K562 (cell line): ENCODE measurements around the gene SFXN3. TPM values are rescaled to one million over a fixed set of nuclear protein-coding genes. Genes with fewer than 3 reads are reported as not detected.

ENCODE experiments used
- ATAC-seq: fragments of 200-7000 bp; cut with Tn5 transposase; 3 replicates; pipeline ENCODE4 v1.9.1; 2020; ENCODE audit warnings: moderate library complexity
- BruUV-seq: library from RNA; stranded (reverse); fragments of 400-500 nt; replicated peaks from 2 replicates; lab custom pipeline; 2021; lab: Mats Ljungman, UMichigan
- CTCF ChIA-PET: fragments of 300-600 bp; formaldehyde crosslinking; extraction: SDS; loops from one replicate; lab custom pipeline; 2021; ENCODE audit warnings: low intra/inter-chr PET ratio; lab: Yijun Ruan, JAX
- POLR2A ChIA-PET: fragments of 300-600, 350-650 bp; sonication (Branson Sonifier 250); formaldehyde crosslinking; extraction: SDS; loops from one replicate; lab custom pipeline; 2021; ENCODE audit warnings: antibody characterized with exemption, inconsistent platforms; lab: Yijun Ruan, JAX
- DNase-seq, 4 experiments: peaks; one replicate each; pipeline versions ENCODE4 v3.0.0 to v3.0.0-alpha.2; 2011 to 2018; ENCODE audit warnings: low spot score in 3 of 4, mixed read lengths in 3 of 4; ENCODE audit errors: extremely low read depth in 1 of 4
- FAIRE-seq: peaks from 2 replicates; lab custom pipeline; 2011; peaks lifted over from hg19 to GRCh38; lab: Jason Lieb, UNC
- H2AFZ ChIP-seq: 2 replicates; pipeline ENCODE4 v1.6.0; 2011; ENCODE audit warnings: low read depth, low read length, control low read depth, inconsistent platforms
- H3K27ac ChIP-seq: fragments of 200-600 bp; 3 replicates; pipeline ENCODE4 v1.8.0; 2011; ENCODE audit warnings: low read depth, mild to moderate bottlenecking, control low read depth, inconsistent platforms, low read length, moderate library complexity, mixed read lengths; ENCODE audit errors: extremely low read depth
- H3K27me3 ChIP-seq, 2 experiments: fragments of 300-600 bp in 1 of 2; 2 replicates in 1 of 2; 3 replicates in 1 of 2; pipeline versions ENCODE4 v1.6.0 to v1.8.0; 2011; ENCODE audit warnings: inconsistent platforms in 2 of 2, low read length in 2 of 2, mild to moderate bottlenecking in 1 of 2, mixed read lengths in 1 of 2, moderate library complexity in 1 of 2; ENCODE audit not compliant: control insufficient read depth in 2 of 2, insufficient read depth in 2 of 2
- H3K36me3 ChIP-seq: fragments of 300-600 bp; 3 replicates; pipeline ENCODE4 v1.8.0; 2011; ENCODE audit warnings: mild to moderate bottlenecking, low read length, inconsistent platforms; ENCODE audit not compliant: control insufficient read depth, insufficient read depth
- H3K4me1 ChIP-seq, 2 experiments: fragments of 200-600 bp in 1 of 2; replicated peaks in 1 of 2; 2 replicates in 1 of 2; 3 replicates in 1 of 2; pipeline versions ENCODE4 v1.5.1 to v1.8.0; 2011; ENCODE audit warnings: inconsistent platforms in 2 of 2, low read length in 2 of 2, mild to moderate bottlenecking in 1 of 2, mixed read lengths in 1 of 2, moderate library complexity in 1 of 2; ENCODE audit not compliant: control insufficient read depth in 2 of 2, insufficient read depth in 2 of 2
- H3K4me2 ChIP-seq: 2 replicates; pipeline ENCODE4 v1.6.1; 2011; ENCODE audit warnings: low read length, control low read depth, inconsistent platforms, mixed read lengths; ENCODE audit not compliant: insufficient read depth
- H3K4me3 ChIP-seq: fragments of 200-600 bp; sonication (generic), shearing (Covaris generic); 2 replicates; pipeline ENCODE4 v1.5.1; 2016; ENCODE audit warnings: control low read depth, inconsistent platforms
- H3K79me2 ChIP-seq: fragments of 200-600 bp; 3 replicates; pipeline ENCODE4 v1.8.0; 2011; ENCODE audit warnings: low read length, inconsistent platforms; ENCODE audit not compliant: control insufficient read depth, insufficient read depth
- H3K9ac ChIP-seq, 2 experiments: 2 replicates each; pipeline versions ENCODE4 v1.6.0 to v1.6.1; 2011; ENCODE audit warnings: low read depth in 2 of 2, low read length in 2 of 2, control low read depth in 1 of 2, inconsistent platforms in 1 of 2, mild to moderate bottlenecking in 1 of 2, mixed read lengths in 1 of 2; ENCODE audit not compliant: insufficient read depth in 1 of 2
- H3K9me1 ChIP-seq: one replicate; pipeline ENCODE4 v1.6.0; 2011; ENCODE audit warnings: inconsistent platforms, mild to moderate bottlenecking, low read length, moderate library complexity; ENCODE audit not compliant: control insufficient read depth, insufficient read depth
- H3K9me3 ChIP-seq: replicated peaks from 2 replicates; pipeline ENCODE4 v1.5.1; 2011; ENCODE audit warnings: low read depth, low read length, inconsistent platforms; ENCODE audit not compliant: control insufficient read depth, insufficient read depth
- H4K20me1 ChIP-seq: replicated peaks from 2 replicates; pipeline ENCODE4 v1.6.1; 2011; ENCODE audit warnings: low read length, inconsistent platforms, mixed read lengths; ENCODE audit not compliant: control insufficient read depth, insufficient read depth
- ELF2 ChIP-seq: fragments of 250-450 bp; sonication (Bioruptor Pico); IDR thresholded peaks from 2 replicates; pipeline ENCODE4 v1.5.0; 2021; ENCODE audit warnings: mild to moderate bottlenecking
- GTF2A2 ChIP-seq: IDR thresholded peaks from 2 replicates; pipeline ENCODE4 v1.6.1; 2016; ENCODE audit warnings: mild to moderate bottlenecking, missing genetic modification characterization, missing compliant biosample characterization
- KAT7 ChIP-seq: sonication (generic); formaldehyde crosslinking; IDR thresholded peaks from 2 replicates; pipeline ENCODE4 v1.8.0; 2022; ENCODE audit warnings: missing genetic modification reagents, mild to moderate bottlenecking, borderline replicate concordance
- NCOA2 ChIP-seq, 2 experiments: fragments of 450-650 bp; IDR thresholded peaks; 2 replicates each; pipeline ENCODE4 v1.6.1; 2018; ENCODE audit warnings: mild to moderate bottlenecking in 2 of 2, moderate library complexity in 1 of 2; ENCODE audit not compliant: partially characterized antibody in 2 of 2
- NFE2 ChIP-seq: IDR thresholded peaks from 2 replicates; pipeline ENCODE4 v1.6.1; 2014; ENCODE audit warnings: antibody characterized with exemption, low read depth
- SAFB ChIP-seq: fragments of 200-400 bp; formaldehyde crosslinking; IDR thresholded peaks from 2 replicates; pipeline ENCODE4 v1.6.1; 2017; ENCODE audit warnings: low read depth, low read length, borderline replicate concordance
- SMAD4 ChIP-seq: fragments of 250-450 bp; sonication (Bioruptor Pico); conservative IDR thresholded peaks from 2 replicates; pipeline ENCODE4 v1.8.0; 2021; ENCODE audit warnings: inconsistent platforms, mild to moderate bottlenecking, moderate library complexity
- SRSF1 ChIP-seq: fragments of 200-400 bp; formaldehyde crosslinking; IDR thresholded peaks from 2 replicates; pipeline ENCODE4 v1.6.1; 2017; ENCODE audit warnings: mild to moderate bottlenecking, low read depth, low read length, moderate library complexity
- ZNF384 ChIP-seq: IDR thresholded peaks from 2 replicates; pipeline ENCODE4 v1.6.1; 2012; ENCODE audit warnings: low read depth, low read length, improper control_type of control experiment
- ZZZ3 ChIP-seq: fragments of 450-650 bp; IDR thresholded peaks from 2 replicates; pipeline ENCODE4 v1.6.1; 2016; ENCODE audit warnings: antibody characterized with exemption, mild to moderate bottlenecking, moderate library complexity
- WGBS: fragments of 100-300 bp; shearing (Covaris generic); methylation state at CpG from one replicate; pipeline ENCODE4 v1.1.6; 2016; ENCODE audit warnings: low coverage, mixed read lengths; ENCODE audit not compliant: insufficient coverage; ENCODE audit errors: missing lambda C conversion rate; 5-methylcytosine and 5-hydroxymethylcytosine counted together
- in situ Hi-C: fragments of 300-500 bp; cut with MboI; formaldehyde crosslinking; loops from 4 replicates; pipeline ENCODE4 v1.15.0; 2018; ENCODE audit warnings: inconsistent platforms, mixed read lengths
- intact Hi-C: fragments of 100-400 bp; cut with micrococcal nuclease; formaldehyde crosslinking; loops from 2 replicates; pipeline ENCODE4 v1.14.2; 2022
- polyA plus RNA-seq, 8 experiments: library from polyadenylated mRNA; depleted of rRNA in 4 of 8; stranded (reverse) in 5 of 8; unstranded in 3 of 8; fragments of >200 nt; fragmentation: Nextera tagmentation in 2 of 8; fragmentation: Illumina TruSeq in 1 of 8; extraction: Ambion mirVana in 2 of 8; extraction: Trizol in 1 of 8; gene quantifications; 2 replicates each; pipeline versions ENCODE4 v1.2.1 to v1.2.3, GENCODE V29; 2011 to 2014; ENCODE audit warnings: inconsistent platforms in 1 of 8, missing spikeins in 1 of 8
- total RNA-seq, 7 experiments: library from RNA; depleted of rRNA in 6 of 7; stranded (reverse); fragments of >200 nt in 6 of 7; fragmentation: Illumina TruSeq in 2 of 7; extraction: Trizol in 2 of 7; gene quantifications; 2 replicates each; pipeline versions ENCODE4 v1.2.1 to v1.2.3, GENCODE V29; 2011 to 2021; ENCODE audit warnings: low replicate concordance in 1 of 7
- TF ChIP-seq, protein P1 (sequence below): fragments of 250-450 bp; sonication (Bioruptor Pico); IDR thresholded peaks from 2 replicates; pipeline ENCODE4 v1.9.0; 2021; ENCODE audit warnings: mild to moderate bottlenecking
- TF ChIP-seq, protein P2 (sequence below): fragments of 450-650 bp; IDR thresholded peaks from 2 replicates; pipeline ENCODE4 v1.6.1; 2016
- TF ChIP-seq, protein P3 (sequence below): sonication (generic); formaldehyde crosslinking; IDR thresholded peaks from 2 replicates; pipeline ENCODE4 v1.8.0; 2022; ENCODE audit warnings: missing genetic modification reagents, mild to moderate bottlenecking, moderate library complexity, borderline replicate concordance
- TF ChIP-seq, protein P4 (sequence below): fragments of 200-800 bp; sonication (Bioruptor generic); IDR thresholded peaks from 2 replicates; pipeline ENCODE4 v1.6.1; 2016; ENCODE audit warnings: missing genetic modification characterization, missing compliant biosample characterization

SFXN3 gene
- total and polyA plus RNA-seq, 9 of the 15 experiments (the other 6 are each of a cell fraction or from before 2014, with no cell fraction given): 0.24 to 4.6 (median 0.86) TPM

DNA sequence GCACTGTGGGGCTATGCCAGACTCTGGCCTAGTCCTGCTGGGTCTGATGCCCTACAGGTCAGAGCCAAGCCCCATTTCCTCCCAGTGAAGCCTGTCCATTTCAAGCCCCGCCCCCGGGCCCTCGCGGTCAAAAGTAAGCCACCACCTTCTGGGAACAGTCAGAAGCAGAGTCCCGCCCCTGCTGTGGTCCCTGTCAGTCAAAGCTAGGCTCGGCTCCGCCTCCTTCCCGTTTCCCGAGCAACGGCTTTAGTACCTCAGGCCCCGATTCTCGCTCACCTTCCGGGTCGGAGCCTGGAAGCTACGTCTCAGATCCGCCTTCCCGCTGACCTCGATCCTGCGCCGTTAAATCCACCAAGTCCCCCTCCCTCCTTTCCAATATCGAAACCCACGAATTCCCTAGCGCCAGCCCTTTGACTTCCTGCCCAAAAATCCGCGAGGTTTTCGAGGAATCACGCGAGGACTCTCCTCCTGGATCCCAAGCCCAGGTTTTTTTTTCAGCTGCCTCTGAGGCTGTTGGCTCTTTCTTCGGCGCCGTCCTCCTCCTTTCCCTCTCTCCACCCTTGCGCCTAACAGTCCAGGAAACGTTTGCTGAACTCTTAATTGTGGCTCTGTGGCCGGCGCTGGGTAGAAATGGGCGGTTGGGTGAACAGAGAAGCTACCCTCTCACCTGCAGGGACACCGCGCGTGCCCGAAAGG is 11.8 kb downstream of the SFXN3 start:
- peak overlapping the region; percentile 94 for H2AFZ ChIP-seq
- in situ Hi-C loops: no loop called here
- ChIA-PET POLR2A (interaction anchor here (0.6 to 1.8 kb wide), 11 partner anchors 10 to 1308 kb away, joined by 3 to 13 read pairs (median 4); partner anchors contain the start of gene KAZALD1), CTCF (interaction anchor here (0.9 to 3.7 kb wide), 3 partner anchors 17 to 100 kb away, joined by 3 to 37 read pairs (median 12); no protein-coding TSS in a partner anchor)
- H3K4me3 ChIP-seq: peak overlapping the region; percentile 44
- no peaks in the 10 kb centered on the region for H3K36me3 ChIP-seq
- H3K9me3 ChIP-seq: no peaks in the 10 kb centered on the region
- 7% methylated on average over 37 of the region's 40 CpGs for WGBS
- H3K79me2 ChIP-seq: no peaks in the 10 kb centered on the region
- DNase-seq (peak; percentile 89 to 96 (median 92)), FAIRE-seq (peak; percentile 97), ATAC-seq (peak; percentile 98)
- H3K27me3 ChIP-seq: no peaks in the 10 kb centered on the region
- H3K4me1 ChIP-seq: peaks cover 13 to 21% of the 10 kb centered on the region in 2 experiments
- H3K9ac ChIP-seq: peak overlapping the region; percentile 78 to 95
- H3K27ac ChIP-seq: peak overlapping the region; percentile 80
- TSS peak; percentile 98 for BruUV-seq
- no peaks in the 10 kb centered on the region for H4K20me1 ChIP-seq
- H3K4me2 ChIP-seq: peak overlapping the region; percentile 87
- intact Hi-C loops: loop anchor here (2.0 to 5.0 kb wide), 2 partner anchors 24 to 99 kb away; no protein-coding TSS in a partner anchor
- no peaks in the 10 kb centered on the region for H3K9me1 ChIP-seq
- TF ChIP-seq ELF2 (CRISPR knock-in tag) (peak; percentile 63; the same call in 1 of the 2 replicates), SAFB (no peak), ZZZ3 (no peak), ZNF384 (peak; percentile 75), NCOA2 (IDR thresholded peaks at IDR 0.05; ENCODE audit: partially characterized antibody in 2 of 2) (no peak), SMAD4 (CRISPR knock-in tag) (peak; percentile 25; the same call in 1 of the 2 replicates), KAT7 (CRISPR knock-in tag) (no peak), SRSF1 (no peak), GTF2A2 (no peak), NFE2 (no peak)
- TF ChIP-seq, protein P1, sequence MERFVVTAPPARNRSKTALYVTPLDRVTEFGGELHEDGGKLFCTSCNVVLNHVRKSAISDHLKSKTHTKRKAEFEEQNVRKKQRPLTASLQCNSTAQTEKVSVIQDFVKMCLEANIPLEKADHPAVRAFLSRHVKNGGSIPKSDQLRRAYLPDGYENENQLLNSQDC (CRISPR knock-in tag): no peak
- TF ChIP-seq, protein P2, sequence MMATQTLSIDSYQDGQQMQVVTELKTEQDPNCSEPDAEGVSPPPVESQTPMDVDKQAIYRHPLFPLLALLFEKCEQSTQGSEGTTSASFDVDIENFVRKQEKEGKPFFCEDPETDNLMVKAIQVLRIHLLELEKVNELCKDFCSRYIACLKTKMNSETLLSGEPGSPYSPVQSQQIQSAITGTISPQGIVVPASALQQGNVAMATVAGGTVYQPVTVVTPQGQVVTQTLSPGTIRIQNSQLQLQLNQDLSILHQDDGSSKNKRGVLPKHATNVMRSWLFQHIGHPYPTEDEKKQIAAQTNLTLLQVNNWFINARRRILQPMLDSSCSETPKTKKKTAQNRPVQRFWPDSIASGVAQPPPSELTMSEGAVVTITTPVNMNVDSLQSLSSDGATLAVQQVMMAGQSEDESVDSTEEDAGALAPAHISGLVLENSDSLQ: peak; percentile 99
- TF ChIP-seq, protein P3, sequence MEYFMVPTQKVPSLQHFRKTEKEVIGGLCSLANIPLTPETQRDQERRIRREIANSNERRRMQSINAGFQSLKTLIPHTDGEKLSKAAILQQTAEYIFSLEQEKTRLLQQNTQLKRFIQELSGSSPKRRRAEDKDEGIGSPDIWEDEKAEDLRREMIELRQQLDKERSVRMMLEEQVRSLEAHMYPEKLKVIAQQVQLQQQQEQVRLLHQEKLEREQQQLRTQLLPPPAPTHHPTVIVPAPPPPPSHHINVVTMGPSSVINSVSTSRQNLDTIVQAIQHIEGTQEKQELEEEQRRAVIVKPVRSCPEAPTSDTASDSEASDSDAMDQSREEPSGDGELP (CRISPR knock-in tag): peak; percentile 43; the same call in 1 of the 2 replicates
- TF ChIP-seq, protein P4, sequence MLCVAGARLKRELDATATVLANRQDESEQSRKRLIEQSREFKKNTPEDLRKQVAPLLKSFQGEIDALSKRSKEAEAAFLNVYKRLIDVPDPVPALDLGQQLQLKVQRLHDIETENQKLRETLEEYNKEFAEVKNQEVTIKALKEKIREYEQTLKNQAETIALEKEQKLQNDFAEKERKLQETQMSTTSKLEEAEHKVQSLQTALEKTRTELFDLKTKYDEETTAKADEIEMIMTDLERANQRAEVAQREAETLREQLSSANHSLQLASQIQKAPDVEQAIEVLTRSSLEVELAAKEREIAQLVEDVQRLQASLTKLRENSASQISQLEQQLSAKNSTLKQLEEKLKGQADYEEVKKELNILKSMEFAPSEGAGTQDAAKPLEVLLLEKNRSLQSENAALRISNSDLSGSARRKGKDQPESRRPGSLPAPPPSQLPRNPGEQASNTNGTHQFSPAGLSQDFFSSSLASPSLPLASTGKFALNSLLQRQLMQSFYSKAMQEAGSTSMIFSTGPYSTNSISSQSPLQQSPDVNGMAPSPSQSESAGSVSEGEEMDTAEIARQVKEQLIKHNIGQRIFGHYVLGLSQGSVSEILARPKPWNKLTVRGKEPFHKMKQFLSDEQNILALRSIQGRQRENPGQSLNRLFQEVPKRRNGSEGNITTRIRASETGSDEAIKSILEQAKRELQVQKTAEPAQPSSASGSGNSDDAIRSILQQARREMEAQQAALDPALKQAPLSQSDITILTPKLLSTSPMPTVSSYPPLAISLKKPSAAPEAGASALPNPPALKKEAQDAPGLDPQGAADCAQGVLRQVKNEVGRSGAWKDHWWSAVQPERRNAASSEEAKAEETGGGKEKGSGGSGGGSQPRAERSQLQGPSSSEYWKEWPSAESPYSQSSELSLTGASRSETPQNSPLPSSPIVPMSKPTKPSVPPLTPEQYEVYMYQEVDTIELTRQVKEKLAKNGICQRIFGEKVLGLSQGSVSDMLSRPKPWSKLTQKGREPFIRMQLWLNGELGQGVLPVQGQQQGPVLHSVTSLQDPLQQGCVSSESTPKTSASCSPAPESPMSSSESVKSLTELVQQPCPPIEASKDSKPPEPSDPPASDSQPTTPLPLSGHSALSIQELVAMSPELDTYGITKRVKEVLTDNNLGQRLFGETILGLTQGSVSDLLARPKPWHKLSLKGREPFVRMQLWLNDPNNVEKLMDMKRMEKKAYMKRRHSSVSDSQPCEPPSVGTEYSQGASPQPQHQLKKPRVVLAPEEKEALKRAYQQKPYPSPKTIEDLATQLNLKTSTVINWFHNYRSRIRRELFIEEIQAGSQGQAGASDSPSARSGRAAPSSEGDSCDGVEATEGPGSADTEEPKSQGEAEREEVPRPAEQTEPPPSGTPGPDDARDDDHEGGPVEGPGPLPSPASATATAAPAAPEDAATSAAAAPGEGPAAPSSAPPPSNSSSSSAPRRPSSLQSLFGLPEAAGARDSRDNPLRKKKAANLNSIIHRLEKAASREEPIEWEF (CRISPR knock-in tag): peak; percentile 27; the same call in 1 of the 2 replicates
